A549 (cell line): Measurements from ENCODE around the gene DUOX2.

Experiments used
- EP300 ChIP-seq, 2 experiments: fragments of >200 bp; sonication (Bioruptor Twin); formaldehyde crosslinking; IDR thresholded peaks; 2 replicates in 1 of 2; 3 replicates in 1 of 2; pipeline ENCODE4 v1.6.1; 2016 to 2017
- HDAC2 ChIP-seq: fragments of 200-600 bp; sonication (generic); IDR thresholded peaks from 2 replicates; pipeline ENCODE4 v1.6.1; 2016
- HOXA7 ChIP-seq: fragments of 250-450 bp; sonication (Bioruptor Pico); IDR thresholded peaks from 2 replicates; pipeline ENCODE4 v1.5.0; 2020; ENCODE audit warnings: mild to moderate bottlenecking, moderate library complexity
- JUNB ChIP-seq: fragments of >200 bp; sonication (Bioruptor Twin); formaldehyde crosslinking; IDR thresholded peaks from 2 replicates; pipeline ENCODE4 v1.6.1; 2016
- KDM1A ChIP-seq: fragments of 200-600 bp; sonication (generic); IDR thresholded peaks from 2 replicates; pipeline ENCODE4 v1.6.1; 2016; ENCODE audit warnings: low read depth, mild to moderate bottlenecking
- NFE2L2 ChIP-seq: fragments of 150-350 bp; conservative IDR thresholded peaks from 2 replicates; pipeline ENCODE4 v1.6.1; 2014; ENCODE audit warnings: low read length
- REST ChIP-seq: fragments of 200-600 bp; sonication (generic); IDR thresholded peaks from 2 replicates; pipeline ENCODE4 v1.6.1; 2016; ENCODE audit warnings: antibody characterized with exemption, mild to moderate bottlenecking, moderate library complexity
- SREBF2 ChIP-seq: fragments of 450-650 bp; IDR thresholded peaks from 2 replicates; pipeline ENCODE4 v1.6.1; 2014; ENCODE audit warnings: mild to moderate bottlenecking, moderate library complexity
- ZSCAN20 ChIP-seq: fragments of 250-450 bp; sonication (Bioruptor Pico); IDR thresholded peaks from 2 replicates; pipeline ENCODE4 v1.8.0; 2022; ENCODE audit warnings: mild to moderate bottlenecking, moderate library complexity
- TF ChIP-seq, protein P1 (sequence below): fragments of >200 bp; sonication (Bioruptor Twin); formaldehyde crosslinking; IDR thresholded peaks from 3 replicates; pipeline ENCODE4 v1.5.1; 2016

- TF ChIP-seq KDM1A (no peak), ZSCAN20 (CRISPR knock-in tag) (no peak), HDAC2 (no peak), JUNB (no peak), NFE2L2 (no peak), REST (no peak), EP300 (IDR thresholded peaks at IDR 0.05) (no peak), SREBF2 (no peak), HOXA7 (CRISPR knock-in tag) (no peak)
- TF ChIP-seq, protein P1, sequence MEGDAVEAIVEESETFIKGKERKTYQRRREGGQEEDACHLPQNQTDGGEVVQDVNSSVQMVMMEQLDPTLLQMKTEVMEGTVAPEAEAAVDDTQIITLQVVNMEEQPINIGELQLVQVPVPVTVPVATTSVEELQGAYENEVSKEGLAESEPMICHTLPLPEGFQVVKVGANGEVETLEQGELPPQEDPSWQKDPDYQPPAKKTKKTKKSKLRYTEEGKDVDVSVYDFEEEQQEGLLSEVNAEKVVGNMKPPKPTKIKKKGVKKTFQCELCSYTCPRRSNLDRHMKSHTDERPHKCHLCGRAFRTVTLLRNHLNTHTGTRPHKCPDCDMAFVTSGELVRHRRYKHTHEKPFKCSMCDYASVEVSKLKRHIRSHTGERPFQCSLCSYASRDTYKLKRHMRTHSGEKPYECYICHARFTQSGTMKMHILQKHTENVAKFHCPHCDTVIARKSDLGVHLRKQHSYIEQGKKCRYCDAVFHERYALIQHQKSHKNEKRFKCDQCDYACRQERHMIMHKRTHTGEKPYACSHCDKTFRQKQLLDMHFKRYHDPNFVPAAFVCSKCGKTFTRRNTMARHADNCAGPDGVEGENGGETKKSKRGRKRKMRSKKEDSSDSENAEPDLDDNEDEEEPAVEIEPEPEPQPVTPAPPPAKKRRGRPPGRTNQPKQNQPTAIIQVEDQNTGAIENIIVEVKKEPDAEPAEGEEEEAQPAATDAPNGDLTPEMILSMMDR: no peak
Observed at GRCh38 chr15:45134682-45135604, 21.0 kb upstream of the DUOX2 start.
